IMR-90 (cell line): ENCODE data around the gene RPTOR. TPM values are rescaled to one million over a fixed set of nuclear protein-coding genes. Genes with fewer than 3 reads are reported as not detected.

ENCODE experiments used
- ATAC-seq: fragments of 200-7000 bp; cut with Tn5 transposase; 2 replicates; pipeline ENCODE4 v1.9.1; 2020; ENCODE audit warnings: low read depth, mild to moderate bottlenecking, moderate library complexity
- BruUV-seq: library from RNA; stranded (reverse); fragments of 400-500 nt; replicated peaks from 2 replicates; lab custom pipeline; 2021; lab: Mats Ljungman, UMichigan
- CTCF ChIA-PET: fragments of 300-600 bp; formaldehyde crosslinking; extraction: SDS; loops from one replicate; lab custom pipeline; 2021; ENCODE audit warnings: antibody characterized with exemption; lab: Yijun Ruan, JAX
- POLR2A ChIA-PET: fragments of 300-600 bp; sonication (Branson Sonifier 250); formaldehyde crosslinking; loops from one replicate; lab custom pipeline; 2022; ENCODE audit warnings: antibody characterized with exemption; ENCODE audit not compliant: unreplicated experiment; lab: Charles Lee
- DNase-seq: peaks from one replicate; pipeline ENCODE4 v3.0.0; 2013
- H2AFZ ChIP-seq: replicated peaks from 2 replicates; pipeline ENCODE3; 2013; ENCODE audit warnings: low read length, mild to moderate bottlenecking; ENCODE audit not compliant: poor library complexity
- H2AK5ac ChIP-seq: 2 replicates; pipeline ENCODE4 v1.6.1; 2013; ENCODE audit warnings: low read depth, low read length, inconsistent platforms
- H2AK9ac ChIP-seq: replicated peaks from 2 replicates; pipeline ENCODE3; 2013; ENCODE audit warnings: mild to moderate bottlenecking, low read depth, low read length, moderate library complexity; ENCODE audit not compliant: poor library complexity
- H2BK120ac ChIP-seq: 2 replicates; pipeline ENCODE4 v1.6.1; 2013; ENCODE audit warnings: low read depth, low read length, inconsistent platforms
- H2BK15ac ChIP-seq: 3 replicates; pipeline ENCODE4 v1.6.1; 2013; ENCODE audit warnings: low read depth, low read length, inconsistent platforms
- H2BK20ac ChIP-seq: 2 replicates; pipeline ENCODE4 v1.6.1; 2013; ENCODE audit warnings: low read depth, mild to moderate bottlenecking, inconsistent platforms, low read length, moderate library complexity
- H2BK5ac ChIP-seq: 2 replicates; pipeline ENCODE4 v1.6.1; 2013; ENCODE audit warnings: mild to moderate bottlenecking, low read depth, low read length, inconsistent platforms; ENCODE audit not compliant: poor library complexity, severe bottlenecking
- H3K14ac ChIP-seq: replicated peaks from 2 replicates; pipeline ENCODE4 v1.6.1; 2013; ENCODE audit warnings: low read depth, low read length, inconsistent platforms
- H3K18ac ChIP-seq: 2 replicates; pipeline ENCODE4 v1.6.1; 2013; ENCODE audit warnings: low read depth, low read length, control low read depth
- H3K23ac ChIP-seq: 2 replicates; pipeline ENCODE4 v1.6.1; 2013; ENCODE audit warnings: low read depth, low read length, inconsistent platforms
- H3K27ac ChIP-seq: 2 replicates; pipeline ENCODE4 v1.5.1; 2013; ENCODE audit warnings: mild to moderate bottlenecking, control low read depth, low read length; ENCODE audit not compliant: insufficient read depth
- H3K27me3 ChIP-seq: 2 replicates; pipeline ENCODE4 v1.6.1; 2013; ENCODE audit warnings: low read length; ENCODE audit not compliant: control insufficient read depth, insufficient read depth
- H3K36me3 ChIP-seq: 2 replicates; pipeline ENCODE4 v1.6.1; 2013; ENCODE audit warnings: low read length, mixed read lengths; ENCODE audit not compliant: control insufficient read depth, insufficient read depth
- H3K4ac ChIP-seq: 2 replicates; pipeline ENCODE4 v1.6.1; 2013; ENCODE audit warnings: low read depth, low read length, inconsistent platforms
- H3K4me1 ChIP-seq: 2 replicates; pipeline ENCODE4 v1.6.1; 2013; ENCODE audit warnings: low read length, mixed read lengths; ENCODE audit not compliant: control insufficient read depth, insufficient read depth
- H3K4me2 ChIP-seq: 2 replicates; pipeline ENCODE4 v1.6.1; 2013; ENCODE audit warnings: low read depth, mild to moderate bottlenecking, control low read depth, low read length, moderate library complexity
- H3K4me3 ChIP-seq: 2 replicates; pipeline ENCODE4 v1.5.1; 2013; ENCODE audit warnings: low read depth, mild to moderate bottlenecking, control low read depth, low read length, moderate library complexity; ENCODE audit not compliant: insufficient read depth
- H3K56ac ChIP-seq: 2 replicates; pipeline ENCODE4 v1.6.1; 2013; ENCODE audit warnings: low read length, inconsistent platforms; ENCODE audit not compliant: insufficient read depth; ENCODE audit errors: extremely low read depth
- H3K79me1 ChIP-seq, 2 experiments: 2 replicates each; pipeline ENCODE4 v1.6.1; 2013; ENCODE audit warnings: low read length in 2 of 2, inconsistent platforms in 1 of 2, low read depth in 1 of 2
- H3K9ac ChIP-seq: 2 replicates; pipeline ENCODE4 v1.6.1; 2013; ENCODE audit warnings: low read depth, low read length, control low read depth
- H3K9me1 ChIP-seq: 2 replicates; pipeline ENCODE4 v1.6.1; 2013; ENCODE audit warnings: low read length, inconsistent platforms; ENCODE audit not compliant: insufficient read depth
- H3K9me3 ChIP-seq: 2 replicates; pipeline ENCODE4 v1.6.1; 2013; ENCODE audit warnings: low read length; ENCODE audit not compliant: control insufficient read depth, insufficient read depth
- H4K20me1 ChIP-seq: 2 replicates; pipeline ENCODE4 v1.6.1; 2013; ENCODE audit warnings: low read length, inconsistent platforms; ENCODE audit not compliant: insufficient read depth
- H4K5ac ChIP-seq: 2 replicates; pipeline ENCODE4 v1.6.1; 2013; ENCODE audit warnings: mild to moderate bottlenecking, low read depth, low read length, control low read depth
- H4K8ac ChIP-seq, 2 experiments: 2 replicates each; pipeline ENCODE4 v1.6.1; 2013; ENCODE audit warnings: low read depth in 2 of 2, low read length in 2 of 2, control low read depth in 1 of 2, inconsistent platforms in 1 of 2
- H4K91ac ChIP-seq: 2 replicates; pipeline ENCODE4 v1.6.1; 2013; ENCODE audit warnings: low read depth, low read length, inconsistent platforms; ENCODE audit not compliant: insufficient read depth
- BHLHE40 ChIP-seq: fragments of 150-350 bp; IDR thresholded peaks from 2 replicates; pipeline ENCODE4 v1.6.1; 2016; ENCODE audit warnings: mild to moderate bottlenecking, low read depth, low read length
- CHD1 ChIP-seq: IDR thresholded peaks from 2 replicates; pipeline ENCODE4 v1.6.1; 2012; ENCODE audit warnings: low read depth, low read length, improper control_type of control experiment
- MAFK ChIP-seq: IDR thresholded peaks from 2 replicates; pipeline ENCODE4 v1.6.1; 2012; ENCODE audit warnings: low read depth, low read length, improper control_type of control experiment
- MAZ ChIP-seq: IDR thresholded peaks from 2 replicates; pipeline ENCODE4 v1.6.1; 2012; ENCODE audit warnings: low read depth, mild to moderate bottlenecking, low read length, improper control_type of control experiment, moderate library complexity, borderline replicate concordance
- MXI1 ChIP-seq: IDR thresholded peaks from 2 replicates; pipeline ENCODE4 v1.6.1; 2012; ENCODE audit warnings: low read depth, mild to moderate bottlenecking, low read length, moderate library complexity, borderline replicate concordance
- NFE2L2 ChIP-seq: fragments of 150-350 bp; IDR thresholded peaks from 2 replicates; pipeline ENCODE4 v1.6.1; 2016; ENCODE audit warnings: low read depth, mild to moderate bottlenecking, low read length
- POLR2A ChIP-seq: IDR thresholded peaks from 2 replicates; pipeline ENCODE4 v1.6.1; 2012; ENCODE audit warnings: mild to moderate bottlenecking, low read depth, low read length
- RFX5 ChIP-seq: IDR thresholded peaks from 2 replicates; pipeline ENCODE4 v1.8.0; 2012; ENCODE audit warnings: low read depth, mild to moderate bottlenecking, low read length, moderate library complexity
- WGBS, 2 experiments: methylation state at CpG; one replicate each; pipeline versions ENCODE4 v1.1.5 to v1.1.7; 2013; ENCODE audit warnings: missing lambda C conversion rate in 2 of 2; ENCODE audit not compliant: insufficient read length in 1 of 2; ENCODE audit errors: extremely low coverage in 2 of 2; 5-methylcytosine and 5-hydroxymethylcytosine counted together
- dilution Hi-C: fragments of 300-500 bp; cut with HindIII; formaldehyde crosslinking; loops from one replicate; pipeline ENCODE4 v1.14.3; 2018; ENCODE audit warnings: low sequenced_read_pairs; ENCODE audit not compliant: unreplicated experiment
- in situ Hi-C: fragments of 300-500 bp; cut with MboI; formaldehyde crosslinking; loops from 3 replicates; pipeline ENCODE4 v1.14.3; 2019; ENCODE audit warnings: low sequenced_read_pairs, inconsistent platforms, mixed read lengths
- intact Hi-C: fragments of 100-400 bp; cut with micrococcal nuclease; formaldehyde crosslinking; loops from 2 replicates; pipeline ENCODE4 v1.10.0; 2022
- polyA plus RNA-seq, 3 experiments: library from polyadenylated mRNA; depleted of rRNA; stranded (reverse); fragments of >200 nt; gene quantifications; 2 replicates each; pipeline ENCODE4 v1.2.3, GENCODE V29; 2012; ENCODE audit warnings: low replicate concordance in 1 of 3
- total RNA-seq: library from RNA; depleted of rRNA; stranded (reverse); fragments of >200 nt; gene quantifications from 2 replicates; pipeline ENCODE4 v1.2.3, GENCODE V29; 2012
- TF ChIP-seq, protein P1 (sequence below): fragments of 150-350 bp; IDR thresholded peaks from 2 replicates; pipeline ENCODE4 v1.6.1; 2017; ENCODE audit warnings: mild to moderate bottlenecking, antibody characterized with exemption, low read length, low read depth
- TF ChIP-seq, protein P2 (sequence below): conservative IDR thresholded peaks from 2 replicates; pipeline ENCODE4 v1.5.1; 2012; ENCODE audit warnings: mild to moderate bottlenecking, low read depth, low read length, improper control_type of control experiment

Gene RPTOR
- total and polyA plus RNA-seq, 2 of the 4 experiments (the other 2 are of a cell fraction): 10.8 to 14.7 TPM

DNA sequence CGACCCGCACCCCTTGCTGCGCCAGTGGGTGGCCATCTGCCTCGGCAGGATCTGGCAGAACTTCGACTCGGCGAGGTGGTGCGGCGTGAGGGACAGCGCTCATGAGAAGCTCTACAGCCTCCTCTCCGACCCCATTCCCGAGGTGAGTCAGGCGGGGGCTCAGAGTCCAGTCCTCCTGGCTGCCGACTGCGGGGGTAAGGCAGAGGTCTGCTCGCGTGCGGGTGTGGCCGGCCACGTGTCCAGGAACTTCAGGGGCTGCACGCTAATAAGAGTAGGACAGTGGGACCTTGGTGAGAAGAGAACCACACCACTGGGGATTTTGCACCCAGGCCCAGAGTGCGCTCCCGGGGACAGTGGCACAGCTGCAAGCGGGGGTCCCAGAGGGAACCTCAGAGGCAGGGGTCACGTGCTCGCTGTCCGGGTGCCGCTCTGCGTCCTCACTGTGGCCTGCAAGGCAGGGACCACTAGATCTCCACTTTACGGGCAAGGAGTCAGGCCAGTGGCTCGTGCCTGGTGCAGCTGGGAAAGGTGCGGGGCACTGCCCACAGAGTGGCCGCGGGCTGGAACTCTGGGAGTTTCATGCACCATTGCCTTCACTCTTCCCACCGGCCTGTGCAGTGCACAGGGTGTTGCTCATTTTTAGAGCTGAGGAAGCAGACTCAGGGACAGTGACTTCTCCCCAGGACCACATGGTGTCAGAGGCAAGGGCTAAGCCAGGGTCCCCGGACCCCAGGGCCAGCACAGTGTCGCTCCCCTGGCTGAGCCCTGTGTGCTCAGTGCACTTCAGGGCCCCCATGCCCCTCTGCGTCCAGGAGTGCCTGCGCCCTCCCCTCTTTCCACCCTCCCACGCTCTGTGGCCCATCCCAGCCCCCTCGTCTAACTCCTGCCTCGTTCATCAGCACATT lies 339.4 kb downstream of the RPTOR start:
- H4K8ac ChIP-seq: no peak overlapping the region
- in situ Hi-C loops (no loop called here), dilution Hi-C loops (no loop called here), intact Hi-C loops (no loop called here)
- no peak overlapping the region for H2BK15ac ChIP-seq
- H2AK5ac ChIP-seq: no peak overlapping the region
- POLR2A ChIA-PET: no interaction called here
- no peak overlapping the region for H3K4me3 ChIP-seq
- BruUV-seq: no TSS peak
- no peaks in the 10 kb centered on the region for H3K27me3 ChIP-seq
- no peak overlapping the region for H3K9ac ChIP-seq
- CTCF ChIA-PET: no interaction called here
- no peak overlapping the region for H3K4ac ChIP-seq
- WGBS, 2 experiments: 97% methylated on average over 29 of the region's 42 CpGs; no CpG with 5 or more reads in 1 of the 2 experiments
- DNase-seq (no peak), ATAC-seq (no peak)
- no peak overlapping the region for H2BK120ac ChIP-seq
- peaks cover 53% of the 10 kb centered on the region for H3K36me3 ChIP-seq
- no peak overlapping the region for H2BK5ac ChIP-seq
- H4K5ac ChIP-seq: no peak overlapping the region
- TF ChIP-seq NFE2L2 (no peak), BHLHE40 (no peak), POLR2A (no peak), MAFK (no peak), MXI1 (no peak), MAZ (no peak), RFX5 (no peak), CHD1 (no peak)
- TF ChIP-seq, protein P1, sequence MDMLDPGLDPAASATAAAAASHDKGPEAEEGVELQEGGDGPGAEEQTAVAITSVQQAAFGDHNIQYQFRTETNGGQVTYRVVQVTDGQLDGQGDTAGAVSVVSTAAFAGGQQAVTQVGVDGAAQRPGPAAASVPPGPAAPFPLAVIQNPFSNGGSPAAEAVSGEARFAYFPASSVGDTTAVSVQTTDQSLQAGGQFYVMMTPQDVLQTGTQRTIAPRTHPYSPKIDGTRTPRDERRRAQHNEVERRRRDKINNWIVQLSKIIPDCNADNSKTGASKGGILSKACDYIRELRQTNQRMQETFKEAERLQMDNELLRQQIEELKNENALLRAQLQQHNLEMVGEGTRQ: no peak
- TF ChIP-seq, protein P2, sequence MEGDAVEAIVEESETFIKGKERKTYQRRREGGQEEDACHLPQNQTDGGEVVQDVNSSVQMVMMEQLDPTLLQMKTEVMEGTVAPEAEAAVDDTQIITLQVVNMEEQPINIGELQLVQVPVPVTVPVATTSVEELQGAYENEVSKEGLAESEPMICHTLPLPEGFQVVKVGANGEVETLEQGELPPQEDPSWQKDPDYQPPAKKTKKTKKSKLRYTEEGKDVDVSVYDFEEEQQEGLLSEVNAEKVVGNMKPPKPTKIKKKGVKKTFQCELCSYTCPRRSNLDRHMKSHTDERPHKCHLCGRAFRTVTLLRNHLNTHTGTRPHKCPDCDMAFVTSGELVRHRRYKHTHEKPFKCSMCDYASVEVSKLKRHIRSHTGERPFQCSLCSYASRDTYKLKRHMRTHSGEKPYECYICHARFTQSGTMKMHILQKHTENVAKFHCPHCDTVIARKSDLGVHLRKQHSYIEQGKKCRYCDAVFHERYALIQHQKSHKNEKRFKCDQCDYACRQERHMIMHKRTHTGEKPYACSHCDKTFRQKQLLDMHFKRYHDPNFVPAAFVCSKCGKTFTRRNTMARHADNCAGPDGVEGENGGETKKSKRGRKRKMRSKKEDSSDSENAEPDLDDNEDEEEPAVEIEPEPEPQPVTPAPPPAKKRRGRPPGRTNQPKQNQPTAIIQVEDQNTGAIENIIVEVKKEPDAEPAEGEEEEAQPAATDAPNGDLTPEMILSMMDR: no peak
- H3K4me1 ChIP-seq: no peaks in the 10 kb centered on the region
- H3K23ac ChIP-seq: no peak overlapping the region
- no peak overlapping the region for H3K56ac ChIP-seq
- no peak overlapping the region for H4K91ac ChIP-seq
- H2AFZ ChIP-seq: no peak overlapping the region
- no peaks in the 10 kb centered on the region for H3K9me3 ChIP-seq
- no peak overlapping the region for H2BK20ac ChIP-seq
- no peak overlapping the region for H3K18ac ChIP-seq
- H2AK9ac ChIP-seq: no peak overlapping the region
- peaks cover 0 to 12% of the 10 kb centered on the region in 2 experiments; a peak in 2 of 4 replicates for H3K79me1 ChIP-seq
- H3K4me2 ChIP-seq: no peak overlapping the region
- no peak overlapping the region for H3K27ac ChIP-seq
- no peaks in the 10 kb centered on the region for H4K20me1 ChIP-seq
- H3K9me1 ChIP-seq: peaks cover 7% of the 10 kb centered on the region; the same call in 1 of the 2 replicates
- H3K14ac ChIP-seq: no peak overlapping the region
